Mesendoderm (in vitro differentiated cells): ENCODE measurements around the gene STARD3.
A peak's percentile ranks its signal among the peaks of the same experiment; 100 is the strongest.

Source experiments
- DNase-seq: peaks from one replicate; pipeline ENCODE4 v3.0.0; 2013
- H2AK5ac ChIP-seq: 2 replicates; pipeline ENCODE4 v1.6.1; 2013; ENCODE audit warnings: low read length, inconsistent platforms
- H2BK120ac ChIP-seq: 2 replicates; pipeline ENCODE4 v1.6.1; 2013; ENCODE audit warnings: low read depth, mild to moderate bottlenecking, low read length, moderate library complexity, mixed read lengths
- H2BK15ac ChIP-seq: replicated peaks from 2 replicates; pipeline ENCODE4 v1.6.1; 2013; ENCODE audit warnings: low read depth, mild to moderate bottlenecking, moderate library complexity
- H2BK5ac ChIP-seq: 2 replicates; pipeline ENCODE4 v1.6.1; 2013; ENCODE audit warnings: low read length, inconsistent platforms
- H3K18ac ChIP-seq: 2 replicates; pipeline ENCODE4 v1.6.1; 2013; ENCODE audit warnings: mild to moderate bottlenecking, low read length, mixed read lengths
- H3K23ac ChIP-seq: one replicate; pipeline ENCODE4 v1.6.1; 2013; ENCODE audit warnings: low read length
- H3K27ac ChIP-seq: 2 replicates; pipeline ENCODE4 v1.5.1; 2013; ENCODE audit warnings: low read depth, mild to moderate bottlenecking, inconsistent platforms, low read length, moderate library complexity
- H3K27me3 ChIP-seq: 2 replicates; pipeline ENCODE4 v1.6.1; 2013; ENCODE audit warnings: low read length, control low read depth, mild to moderate bottlenecking, inconsistent platforms; ENCODE audit not compliant: insufficient read depth, poor library complexity
- H3K36me3 ChIP-seq: 2 replicates; pipeline ENCODE4 v1.6.1; 2013; ENCODE audit warnings: low read length, inconsistent platforms; ENCODE audit not compliant: control insufficient read depth, insufficient read depth
- H3K4ac ChIP-seq: one replicate; pipeline ENCODE4 v1.6.1; 2013; ENCODE audit warnings: low read depth, mild to moderate bottlenecking, low read length, moderate library complexity
- H3K4me1 ChIP-seq: 2 replicates; pipeline ENCODE4 v1.6.1; 2013; ENCODE audit warnings: low read depth, low read length, inconsistent platforms; ENCODE audit not compliant: control insufficient read depth
- H3K4me2 ChIP-seq: 2 replicates; pipeline ENCODE4 v1.6.1; 2013; ENCODE audit warnings: low read length
- H3K4me3 ChIP-seq: 2 replicates; pipeline ENCODE4 v1.5.1; 2013; ENCODE audit warnings: mild to moderate bottlenecking, low read length
- H3K56ac ChIP-seq: one replicate; pipeline ENCODE4 v1.6.1; 2013; ENCODE audit warnings: low read length
- H3K79me1 ChIP-seq: 2 replicates; pipeline ENCODE4 v1.6.1; 2013; ENCODE audit warnings: low read length, inconsistent platforms
- H3K79me2 ChIP-seq: 2 replicates; pipeline ENCODE4 v1.6.1; 2013; ENCODE audit warnings: mild to moderate bottlenecking, low read length; ENCODE audit not compliant: control insufficient read depth, insufficient read depth
- H3K9ac ChIP-seq: 2 replicates; pipeline ENCODE4 v1.6.1; 2013; ENCODE audit warnings: low read length, inconsistent platforms
- H4K5ac ChIP-seq: one replicate; pipeline ENCODE4 v1.6.1; 2013; ENCODE audit warnings: low read length
- H4K8ac ChIP-seq: one replicate; pipeline ENCODE4 v1.6.1; 2013; ENCODE audit warnings: low read depth, mild to moderate bottlenecking, control low read depth, low read length, moderate library complexity
- whole genome bisulfite sequencing: extraction: QIAGEN DNeasy Blood & Tissue Kit; methylation state at CpG from one replicate; pipeline ENCODE4 v1.1.7; 2013; ENCODE audit warnings: low lambda C conversion rate, missing lambda C conversion rate; ENCODE audit not compliant: insufficient coverage; ENCODE audit errors: extremely low coverage; 5-methylcytosine and 5-hydroxymethylcytosine counted together

Gene STARD3

GRCh38 chr17:39607057-39607850, 29.7 kb upstream of the STARD3 start:
- no CpG with 5 or more reads among the region's 40 CpGs for WGBS
- Histone ChIP-seq H3K4ac (no peak overlapping the region), H2AK5ac (no peak overlapping the region), H3K18ac (no peak overlapping the region), H2BK5ac (no peak overlapping the region), H3K79me1 (no peaks in the 10 kb centered on the region), H3K23ac (no peak overlapping the region), H3K56ac (no peak overlapping the region), H3K4me1 (peaks cover 2% of the 10 kb centered on the region), H2BK15ac (no peak overlapping the region), H3K27me3 (peaks cover 68% of the 10 kb centered on the region), H3K36me3 (no peaks in the 10 kb centered on the region), H4K8ac (no peak overlapping the region), H4K5ac (no peak overlapping the region), H3K4me2 (peak overlapping the region; percentile 18), H3K4me3 (no peak overlapping the region), H3K9ac (no peak overlapping the region), H2BK120ac (no peak overlapping the region), H3K79me2 (no peaks in the 10 kb centered on the region), H3K27ac (no peak overlapping the region)
- no peak for DNase-seq

DNA sequence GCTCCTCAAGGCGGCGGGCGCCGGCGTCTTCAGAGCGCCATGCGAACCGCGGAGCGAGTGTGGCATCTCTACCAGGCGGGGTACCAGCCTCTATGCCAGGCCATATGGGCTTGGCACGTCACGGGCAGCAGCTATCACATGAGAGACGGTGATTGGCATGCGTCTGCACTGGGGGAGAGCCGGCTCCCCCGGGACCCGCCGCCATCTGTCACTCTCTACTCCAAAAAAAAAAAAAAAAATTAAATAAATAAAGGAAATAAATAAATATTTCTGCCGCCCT, 29.2 kb upstream of the STARD3 start, which contains the start of gene NEUROD2:
Gene NEUROD2 (minus strand): TSS at position 70 of the 280 bp plus-strand sequence. CDS start 1,321 bp downstream, outside the sequence.
- no peak within 1 kb of the TSS for H3K4ac ChIP-seq
- no peak within 1 kb of the TSS for H4K5ac ChIP-seq
- no peaks in the 10 kb centered on the region for H3K36me3 ChIP-seq
- no peak within 1 kb of the TSS for H3K18ac ChIP-seq
- no peak within 1 kb of the TSS for H3K27ac ChIP-seq
- H3K23ac ChIP-seq = no peak within 1 kb of the TSS
- no peak within 1 kb of the TSS for H2BK5ac ChIP-seq
- no peak within 1 kb of the TSS for H2BK120ac ChIP-seq
- no peak within 1 kb of the TSS for H3K4me3 ChIP-seq
- H2BK15ac ChIP-seq = no peak within 1 kb of the TSS
- H3K4me1 ChIP-seq = peaks cover 2% of the 10 kb centered on the region
- H4K8ac ChIP-seq = no peak within 1 kb of the TSS
- no peak within 1 kb of the TSS for H2AK5ac ChIP-seq
- H3K27me3 ChIP-seq = peaks cover 62% of the 10 kb centered on the region
- H3K79me1 ChIP-seq = no peaks in the 10 kb centered on the region
- no peaks in the 10 kb centered on the region for H3K79me2 ChIP-seq
- peak within 1 kb of the TSS; percentile 21 for H3K4me2 ChIP-seq
- no peak within 1 kb of the TSS for H3K56ac ChIP-seq
- whole genome bisulfite sequencing = no CpG with 5 or more reads among the region's 20 CpGs
- H3K9ac ChIP-seq = no peak within 1 kb of the TSS
- no peak for DNase-seq

GRCh38 chr17:39608142-39608981, 28.6 kb upstream of the STARD3 start:
- Histone ChIP-seq H3K18ac (no peak overlapping the region), H3K27ac (no peak overlapping the region), H3K79me1 (no peaks in the 10 kb centered on the region), H3K56ac (no peak overlapping the region), H4K8ac (no peak overlapping the region), H3K4me1 (peaks cover 2% of the 10 kb centered on the region), H3K4me2 (no peak overlapping the region), H3K27me3 (peaks cover 57% of the 10 kb centered on the region), H2AK5ac (no peak overlapping the region), H4K5ac (no peak overlapping the region), H3K23ac (no peak overlapping the region), H3K79me2 (no peaks in the 10 kb centered on the region), H2BK15ac (no peak overlapping the region), H3K4me3 (no peak overlapping the region), H3K36me3 (no peaks in the 10 kb centered on the region), H2BK5ac (no peak overlapping the region), H3K9ac (no peak overlapping the region), H3K4ac (no peak overlapping the region), H2BK120ac (no peak overlapping the region)
- no CpG with 5 or more reads among the region's 15 CpGs for WGBS
- DNase-seq = no peak

DNA sequence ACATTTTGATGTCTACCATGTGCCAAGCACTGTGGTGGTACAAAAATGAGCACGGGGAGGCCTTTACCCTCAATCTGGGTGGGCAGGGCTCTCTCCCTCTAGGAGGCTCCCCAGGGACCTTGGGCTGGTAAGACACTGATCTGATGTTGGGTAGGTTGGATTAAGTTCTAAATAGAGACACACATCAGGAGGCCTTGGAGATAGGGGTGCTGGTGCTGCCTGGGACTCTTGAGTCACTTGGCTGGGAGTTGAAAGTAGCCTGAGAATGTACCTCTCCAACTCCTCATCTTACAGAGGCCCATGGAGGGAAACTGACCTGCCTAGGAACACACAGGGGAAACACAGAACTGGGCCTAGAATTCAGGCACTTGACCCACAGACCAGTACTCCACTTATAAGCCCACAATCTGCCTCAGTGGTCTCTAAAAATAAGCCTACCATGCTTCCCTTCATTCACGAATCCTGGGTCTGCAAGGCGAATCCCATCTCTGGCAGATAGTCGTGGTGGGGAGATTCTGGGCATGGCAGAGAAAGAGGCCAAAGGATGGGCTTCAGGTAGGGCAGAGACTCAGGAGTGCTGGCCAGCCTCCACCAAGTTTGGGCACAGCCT, 27.4 kb upstream of the STARD3 start:
- Histone ChIP-seq H2BK5ac (no peak overlapping the region), H4K5ac (no peak overlapping the region), H3K9ac (no peak overlapping the region), H4K8ac (no peak overlapping the region), H3K18ac (no peak overlapping the region), H3K4me3 (no peak overlapping the region), H3K27me3 (peaks cover 45% of the 10 kb centered on the region), H3K36me3 (no peaks in the 10 kb centered on the region), H2BK15ac (no peak overlapping the region), H3K4me2 (no peak overlapping the region), H3K79me1 (no peaks in the 10 kb centered on the region), H3K23ac (no peak overlapping the region), H3K4me1 (peaks cover 2% of the 10 kb centered on the region), H2AK5ac (no peak overlapping the region), H2BK120ac (no peak overlapping the region), H3K79me2 (no peaks in the 10 kb centered on the region), H3K4ac (no peak overlapping the region), H3K56ac (no peak overlapping the region), H3K27ac (no peak overlapping the region)
- no CpG with 5 or more reads among the region's 4 CpGs for WGBS
- no peak for DNase-seq

DNA sequence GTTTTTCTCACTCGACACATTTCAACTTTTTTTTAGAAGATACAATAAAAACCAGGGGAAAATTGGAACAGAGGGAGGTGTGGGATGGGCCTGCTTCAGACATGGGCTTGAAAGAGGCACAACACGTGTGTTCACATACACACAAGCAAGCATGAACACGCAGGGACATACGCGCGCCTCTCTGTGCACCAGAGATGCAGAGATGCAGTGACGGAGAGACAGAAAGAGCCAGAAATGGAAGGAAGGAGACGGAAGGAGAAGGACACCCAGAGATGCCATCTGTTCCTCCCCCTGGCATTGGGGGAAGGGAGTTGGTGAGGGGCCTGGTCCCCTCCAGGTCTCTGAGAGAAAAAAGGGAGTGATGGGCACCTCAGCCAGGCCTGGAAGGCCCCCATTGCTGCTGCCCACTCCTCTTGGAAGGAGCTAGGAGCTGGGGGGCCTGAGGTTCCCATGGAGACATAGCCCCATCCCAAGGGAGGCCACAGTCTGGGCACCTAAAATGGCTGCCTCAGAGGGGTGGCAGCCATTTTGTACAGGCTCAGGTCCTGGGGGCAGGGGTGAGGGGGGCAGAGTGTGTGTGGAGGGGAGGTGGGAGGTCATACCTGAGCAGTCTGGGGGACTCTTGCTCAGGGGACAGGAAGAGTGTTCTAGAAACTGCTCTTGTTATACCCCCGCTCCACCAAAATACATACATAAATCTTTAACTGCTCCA, 25.4 kb upstream of the STARD3 start:
- Histone ChIP-seq H3K9ac (no peak overlapping the region), H3K4me1 (no peaks in the 10 kb centered on the region), H2BK15ac (no peak overlapping the region), H4K8ac (no peak overlapping the region), H3K4me2 (no peak overlapping the region), H3K4ac (no peak overlapping the region), H2AK5ac (no peak overlapping the region), H3K79me2 (no peaks in the 10 kb centered on the region), H3K23ac (no peak overlapping the region), H4K5ac (no peak overlapping the region), H3K79me1 (no peaks in the 10 kb centered on the region), H3K4me3 (no peak overlapping the region), H3K56ac (no peak overlapping the region), H3K18ac (no peak overlapping the region), H3K36me3 (no peaks in the 10 kb centered on the region), H2BK5ac (no peak overlapping the region), H3K27me3 (peaks cover 29% of the 10 kb centered on the region), H3K27ac (no peak overlapping the region), H2BK120ac (no peak overlapping the region)
- no CpG with 5 or more reads among the region's 9 CpGs for WGBS
- DNase-seq = no peak
